ENCODE measurements around the gene TRMT5.

Gene TRMT5

GRCh38 chr14:60958146-60958545 is 22.7 kb downstream of the TRMT5 start:
- DNase-seq = no peak

GRCh38 chr14:60956632-60957031 is 24.2 kb downstream of the TRMT5 start:
- no peak for DNase-seq

GRCh38 chr14:60956202-60956601 is 24.7 kb downstream of the TRMT5 start:
- DNase-seq = no peak

- no peak for DNase-seq
These were observed 29.0 kb downstream of the TRMT5 start for GRCh38 chr14:60951776-60952435.

GRCh38 chr14:60946773-60947172 is 34.1 kb downstream of the TRMT5 start:
- no peak for DNase-seq

GRCh38 chr14:60945984-60946383 is 34.9 kb downstream of the TRMT5 start:
- no peak for DNase-seq

GRCh38 chr14:60944204-60944603 is 36.7 kb downstream of the TRMT5 start:
- no peak for DNase-seq

GRCh38 chr14:60943637-60944032 is 37.2 kb downstream of the TRMT5 start:
- DNase-seq = no peak

- DNase-seq = no peak
These were observed 45.6 kb downstream of the TRMT5 start for GRCh38 chr14:60935319-60935718.

- no peak for DNase-seq
These were observed 46.8 kb downstream of the TRMT5 start for GRCh38 chr14:60933920-60934655.

- no peak for DNase-seq
These were observed 49.7 kb downstream of the TRMT5 start for GRCh38 chr14:60931218-60931617.

GRCh38 chr14:60926002-60926401 is 54.9 kb downstream of the TRMT5 start:
- no peak for DNase-seq

- no peak for DNase-seq
These were observed 55.6 kb downstream of the TRMT5 start for GRCh38 chr14:60925286-60925685.

GRCh38 chr14:60922050-60922449 is 58.8 kb downstream of the TRMT5 start:
- DNase-seq = no peak

All from NCI-H446 (cell line).